Endometrial microvascular endothelial cells (primary cell): ENCODE measurements around the gene DPYD. TPM values are rescaled to one million over a fixed set of nuclear protein-coding genes. Genes with fewer than 3 reads are reported as not detected.

Experiments
- in situ Hi-C: cut with HindIII; loops from 2 replicates; pipeline ENCODE4 v1.10.0; 2017; ENCODE audit warnings: low sequenced_read_pairs, low pct_unique_long_range_greater_than_20kb; ENCODE audit errors: inconsistent ontology term
- total RNA-seq: library from RNA; depleted of rRNA; stranded (reverse); fragments of >200 nt; gene quantifications from one replicate; pipeline ENCODE4 v1.2.3, GENCODE V29; 2015; ENCODE audit errors: inconsistent ontology term

Gene DPYD
- total RNA-seq, 1 donor from 2014 or later, result 39.4 TPM

GRCh38 chr1:97599447-97599846 lies 321.4 kb downstream of the DPYD start:
- in situ Hi-C loops, result no loop called here

DNA sequence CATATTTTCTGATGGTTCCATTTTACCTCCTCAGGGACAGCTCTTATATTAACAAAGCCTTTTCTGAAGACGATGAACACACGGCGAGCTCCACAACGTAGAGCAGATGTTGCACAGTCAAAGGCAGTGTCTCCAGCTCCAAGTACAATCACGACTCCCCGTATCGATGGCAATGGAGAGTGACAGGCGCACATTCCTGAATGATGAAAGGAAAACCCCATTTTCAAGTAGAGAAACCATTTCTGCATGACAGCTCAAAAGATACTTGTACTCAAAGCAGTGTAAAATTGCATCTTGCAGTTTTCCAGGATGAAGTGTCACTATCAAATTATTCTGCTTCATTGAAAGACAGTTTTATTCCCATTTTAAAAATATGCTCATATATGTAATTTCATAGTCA lies 327.6 kb downstream of the DPYD start:
- in situ Hi-C loops, result no loop called here

GRCh38 chr1:97588772-97589171 lies 332.1 kb downstream of the DPYD start:
- in situ Hi-C loops, result no loop called here

GRCh38 chr1:97581614-97582051 lies 339.2 kb downstream of the DPYD start:
- in situ Hi-C loops, result no loop called here

DNA sequence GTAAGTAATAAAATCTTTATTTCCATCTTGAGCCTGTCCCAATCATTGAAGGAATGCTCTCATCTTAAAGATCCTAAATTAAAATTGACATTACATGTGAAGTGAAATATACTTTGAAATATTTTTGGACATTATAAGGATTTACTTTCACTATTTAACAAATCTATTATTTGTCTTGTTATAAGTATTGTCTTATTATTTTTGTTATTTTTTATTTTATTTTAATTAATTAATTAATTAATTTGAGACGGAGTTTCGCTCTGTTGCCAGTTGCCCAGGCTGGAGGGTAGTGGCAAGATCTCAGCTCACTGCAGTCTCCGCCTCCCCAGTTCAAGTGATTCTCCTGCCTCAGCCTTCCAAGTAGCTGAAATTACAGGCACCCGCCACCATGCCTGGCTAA lies 343.2 kb downstream of the DPYD start:
- in situ Hi-C loops, result no loop called here

GRCh38 chr1:97573553-97573952 lies 347.3 kb downstream of the DPYD start:
- in situ Hi-C loops, result no loop called here

DNA sequence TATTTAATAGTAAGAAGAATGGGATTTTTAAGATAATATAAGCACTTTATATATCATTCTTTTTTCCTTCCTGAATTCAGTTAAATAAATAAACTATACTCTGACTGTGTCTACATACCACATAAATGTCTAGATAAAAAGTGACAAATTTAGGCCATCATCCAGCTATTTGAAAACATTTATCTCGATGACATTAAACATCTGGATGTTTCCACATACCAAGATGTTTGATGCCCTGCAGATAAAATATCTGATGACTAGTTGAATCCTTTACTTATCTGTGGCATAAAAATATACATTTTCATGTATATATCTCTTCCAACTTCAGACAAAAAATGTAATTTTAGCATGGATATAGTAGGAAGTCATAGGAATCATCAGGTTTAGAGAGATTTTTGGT lies 348.3 kb downstream of the DPYD start:
- in situ Hi-C loops, result no loop called here

DNA sequence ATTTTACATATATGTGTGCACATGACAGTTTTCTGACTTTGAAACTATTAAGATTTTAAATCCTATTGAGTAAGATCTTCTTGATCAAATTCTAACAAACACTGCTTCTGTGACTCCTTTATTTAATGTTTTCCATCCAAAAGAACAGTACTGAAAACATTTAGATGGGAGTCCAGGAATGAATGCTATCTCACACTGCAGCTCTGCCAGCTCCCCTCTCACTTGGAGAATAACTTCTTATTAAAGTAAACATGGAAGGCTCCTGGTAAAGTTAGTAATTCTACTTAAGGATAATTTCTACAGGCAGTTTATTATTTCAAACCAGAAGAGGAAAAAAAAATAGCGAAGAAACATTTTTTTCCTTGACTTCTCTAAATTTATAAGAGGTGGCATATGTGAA lies 349.1 kb downstream of the DPYD start:
- in situ Hi-C loops, result no loop called here

DNA sequence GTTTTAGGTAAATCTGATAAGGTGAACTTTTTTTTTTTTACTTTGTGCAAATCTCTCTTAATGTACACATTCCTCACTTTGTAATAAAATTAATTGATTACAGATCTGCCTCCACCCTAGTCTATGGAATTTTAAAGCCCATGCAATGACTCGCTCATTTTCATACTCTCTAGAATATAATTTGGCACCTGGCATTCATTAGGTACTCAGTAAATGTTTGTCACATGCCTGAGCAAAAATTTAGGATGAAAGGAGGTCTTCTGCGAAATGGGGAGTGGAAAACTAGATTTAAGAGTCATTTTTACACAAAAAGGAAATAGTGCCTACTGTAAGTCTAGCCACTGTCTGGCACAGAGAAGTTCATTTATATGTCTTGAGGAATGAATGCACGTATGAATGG lies 350.1 kb downstream of the DPYD start:
- in situ Hi-C loops, result no loop called here

GRCh38 chr1:97567000-97567749 lies 353.7 kb downstream of the DPYD start:
- in situ Hi-C loops, result no loop called here

DNA sequence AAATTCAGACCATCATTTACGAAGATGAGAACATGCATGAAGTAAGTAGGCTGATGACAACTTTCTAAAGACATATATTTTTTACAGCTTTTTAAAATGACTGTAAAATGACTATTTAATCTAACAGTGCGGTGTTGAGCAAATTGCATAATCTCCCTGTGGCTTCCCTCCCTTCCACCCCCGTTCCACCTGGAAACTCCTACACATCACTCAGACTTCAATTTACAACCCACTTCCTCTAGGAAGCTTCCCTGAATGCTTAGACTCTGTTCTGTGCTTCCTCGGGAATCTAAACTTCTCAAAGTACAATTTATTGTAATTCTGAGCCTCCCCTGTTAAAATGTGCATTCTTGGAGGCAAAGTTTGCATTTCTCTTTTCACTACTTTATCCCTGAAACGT lies 354.9 kb downstream of the DPYD start:
- in situ Hi-C loops, result no loop called here

DNA sequence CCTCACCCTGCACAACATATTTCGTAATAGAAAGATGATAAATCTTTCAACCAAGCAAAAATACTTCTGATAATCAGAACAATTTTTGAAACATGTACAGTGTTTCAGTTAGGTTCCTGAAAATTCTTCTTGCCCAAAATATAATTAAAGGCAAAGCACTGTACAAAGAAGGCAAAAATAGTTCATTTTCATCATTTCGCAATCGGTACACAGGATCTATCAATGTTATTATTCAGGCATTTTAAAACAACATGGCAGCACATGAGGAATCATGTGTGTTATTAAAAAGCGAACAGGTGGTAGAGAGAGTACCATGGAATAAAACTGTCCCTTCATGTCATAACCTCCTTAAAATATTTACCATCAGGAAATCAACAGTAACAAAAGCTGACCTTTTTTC lies 356.9 kb downstream of the DPYD start:
- in situ Hi-C loops, result no loop called here

DNA sequence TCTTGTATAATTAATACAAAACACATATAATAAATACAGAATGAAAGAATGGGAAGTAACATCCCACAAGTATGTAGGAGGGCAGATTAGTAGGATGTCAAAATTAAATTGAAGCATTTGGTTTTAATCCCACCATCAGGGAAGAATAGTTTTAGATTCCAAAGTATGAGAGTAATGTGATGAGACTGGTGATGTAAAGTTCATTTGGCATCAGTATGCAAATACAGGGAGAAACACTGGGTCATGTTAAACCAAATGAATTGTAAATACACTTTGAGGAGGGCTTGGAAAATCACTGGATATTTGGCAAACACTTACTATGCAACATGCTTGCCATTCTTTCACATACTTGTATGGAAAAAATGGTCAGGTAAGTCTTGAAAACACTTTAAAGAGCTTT lies 358.8 kb downstream of the DPYD start:
- in situ Hi-C loops, result no loop called here

DNA sequence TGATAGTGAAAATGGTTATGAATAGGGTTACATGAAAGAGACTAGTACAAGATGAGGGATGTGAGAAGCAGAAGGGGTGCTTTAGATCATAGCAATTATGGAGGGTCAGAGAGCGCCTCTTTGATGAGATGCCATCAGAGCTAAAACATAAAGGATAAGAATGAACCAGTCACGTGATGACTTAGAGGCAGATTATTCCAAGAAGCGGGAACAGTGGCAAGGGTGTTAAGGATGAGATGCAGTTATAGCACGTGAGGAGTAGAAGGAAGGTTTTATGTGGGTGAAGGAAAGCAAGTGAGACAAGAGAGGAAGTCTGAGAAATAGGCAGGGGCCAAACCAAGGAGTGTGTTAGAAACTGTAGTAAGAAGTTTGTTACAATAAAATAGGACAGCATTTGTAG lies 360.1 kb downstream of the DPYD start:
- in situ Hi-C loops, result no loop called here

GRCh38 chr1:97553971-97554370 lies 366.9 kb downstream of the DPYD start:
- in situ Hi-C loops, result no loop called here

DNA sequence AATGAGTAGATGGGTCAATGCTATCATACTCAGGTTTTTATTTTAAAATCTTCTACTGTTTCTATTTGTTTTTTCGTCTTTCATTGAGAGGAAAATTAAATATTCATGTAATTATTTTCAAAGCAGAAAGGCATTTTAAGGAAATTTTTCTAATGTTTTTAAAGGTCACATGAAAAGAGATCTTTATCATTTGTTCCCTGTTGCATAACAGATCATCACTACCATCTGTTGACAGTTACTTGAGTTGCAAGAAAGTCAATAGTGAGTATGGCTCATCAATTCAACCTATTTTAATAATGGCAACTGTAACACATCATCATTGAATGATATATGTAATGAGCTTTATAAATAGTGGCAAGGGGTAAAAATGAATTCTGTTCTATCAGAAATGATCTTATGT lies 369.7 kb downstream of the DPYD start:
- in situ Hi-C loops, result no loop called here

DNA sequence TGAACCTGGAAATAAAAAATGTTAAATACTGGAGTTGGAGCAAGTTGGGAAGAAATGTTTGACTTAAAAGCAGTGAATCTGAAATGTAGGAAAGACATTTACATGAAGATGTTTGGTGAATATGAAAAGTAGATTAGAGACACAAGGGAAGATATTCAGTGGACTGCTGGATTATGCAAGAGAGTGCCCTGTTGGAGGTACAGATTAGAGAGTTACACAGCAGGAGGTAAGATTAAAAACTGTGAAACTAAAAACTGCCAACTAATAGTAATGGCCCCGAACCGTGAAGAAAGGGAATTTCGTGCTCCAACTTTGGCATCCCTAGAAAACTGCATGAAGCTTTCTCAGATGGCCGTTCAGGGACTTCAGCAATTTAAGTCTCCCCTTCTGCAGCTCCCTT lies 375.4 kb downstream of the DPYD start:
- in situ Hi-C loops, result no loop called here

DNA sequence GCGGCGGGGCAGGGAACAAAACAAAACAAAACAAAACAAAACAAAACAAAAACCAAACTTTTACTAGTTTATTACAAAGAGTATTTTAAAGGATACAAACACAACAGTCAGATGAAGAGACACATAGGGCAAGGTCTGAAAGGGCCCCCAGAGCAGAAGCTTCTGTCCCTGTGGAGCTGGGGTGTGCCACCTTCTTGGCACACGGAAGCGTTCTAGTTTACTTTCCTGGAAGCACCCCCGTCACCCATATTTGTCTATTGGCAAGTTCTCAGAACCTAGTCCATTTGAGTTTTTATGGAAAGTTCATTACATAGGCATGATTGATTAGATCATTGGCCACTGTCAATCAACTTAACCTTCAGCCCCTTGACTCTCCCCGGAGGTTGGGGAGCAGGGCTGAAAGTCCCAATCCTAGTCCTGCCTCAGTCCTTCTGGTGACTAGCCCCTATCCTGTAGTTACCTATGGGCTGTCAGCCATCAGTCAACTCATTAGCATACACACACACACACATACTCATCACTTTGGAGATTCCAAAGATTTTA lies 380.4 kb downstream of the DPYD start:
- in situ Hi-C loops, result no loop called here

- in situ Hi-C loops, result no loop called here
Measured at GRCh38 chr1:97538113-97538512, 382.7 kb downstream of the DPYD start.

DNA sequence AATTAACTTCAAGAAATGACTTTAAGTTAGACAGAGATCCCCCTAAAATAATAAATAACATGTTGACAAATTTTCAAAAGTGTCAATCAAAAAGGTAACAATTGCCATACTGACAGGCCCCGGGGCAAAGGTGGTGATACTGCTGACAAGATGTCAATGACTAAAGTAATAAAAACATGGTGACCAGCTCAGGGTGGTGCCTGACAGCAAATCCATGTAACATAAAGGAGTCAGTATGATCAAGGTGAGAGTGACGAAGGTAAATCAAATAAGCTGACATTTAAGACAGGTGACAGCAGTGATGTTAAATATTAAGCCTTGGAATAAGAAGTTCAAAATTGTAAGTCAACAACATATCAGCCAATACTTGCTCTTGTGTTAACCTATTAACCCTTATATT lies 387.5 kb downstream of the DPYD start:
- in situ Hi-C loops, result no loop called here

DNA sequence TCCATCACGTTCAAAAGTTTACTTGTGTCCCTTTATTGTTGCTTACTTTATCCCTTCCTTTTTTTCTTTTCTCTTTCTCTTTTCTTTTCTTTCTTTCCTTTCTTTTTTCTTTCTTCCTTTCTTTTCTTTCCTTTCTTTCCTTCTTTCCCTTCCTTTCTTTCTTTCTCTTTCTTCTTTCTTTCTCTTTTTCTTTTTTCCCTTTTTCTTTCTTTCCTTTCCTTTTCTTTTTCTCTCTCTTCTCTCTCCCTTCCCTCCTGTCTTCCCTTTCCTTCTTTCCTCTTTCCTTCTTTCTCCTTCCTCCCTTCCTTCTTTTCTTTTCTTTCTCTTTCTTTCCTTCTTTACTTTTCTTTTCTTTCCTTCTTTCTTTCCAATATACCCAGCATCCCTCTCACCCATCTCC lies 391.2 kb downstream of the DPYD start:
- in situ Hi-C loops, result no loop called here
